Measurements from ENCODE around the gene TGM1. TPM values are rescaled to one million over a fixed set of nuclear protein-coding genes. Genes with fewer than 3 reads are reported as not detected.
A peak's percentile ranks its signal among the peaks of the same experiment; 100 is the strongest.

Gene TGM1
- total and polyA plus RNA-seq, 4 experiments from 2014 or later, result 0.11 to 16.1 (median 5.5) TPM

DNA sequence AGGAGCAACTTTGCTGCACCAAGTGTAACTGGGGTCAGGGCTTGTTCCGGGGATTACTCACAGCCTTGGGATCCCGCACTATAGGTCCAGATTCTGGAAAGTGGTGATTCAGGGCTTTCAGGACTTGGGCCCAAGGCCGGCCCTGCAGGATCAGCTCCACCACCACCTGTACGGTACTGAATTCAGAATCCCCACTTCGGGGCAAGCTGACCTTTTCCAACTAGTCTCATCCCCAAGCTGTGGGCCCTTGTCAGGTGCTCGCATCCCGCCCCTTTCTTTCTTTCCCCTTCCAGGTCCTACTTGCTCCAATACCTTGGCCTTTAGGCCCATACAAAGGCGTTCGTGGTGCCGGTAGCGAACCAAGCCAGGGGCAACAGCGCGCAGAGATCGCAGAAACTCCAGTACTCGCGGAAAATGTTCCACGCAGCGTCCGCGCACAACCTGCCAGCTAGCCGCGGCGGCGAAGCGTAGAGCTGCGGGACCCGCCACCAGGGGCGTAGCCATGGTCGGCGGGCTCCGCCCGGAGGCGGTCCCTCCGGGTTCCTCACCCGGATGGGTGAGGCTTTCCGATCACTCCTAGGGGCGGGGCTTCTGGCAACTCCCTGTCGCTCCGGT, 21.0 kb downstream of the TGM1 start:
- H3K4me3 Mint-ChIP-seq, result peak overlapping the region; percentile 87 to 99 (median 94)
- peaks cover 55% of the 10 kb centered on the region for H3K4me1 ChIP-seq (ENCODE audit: insufficient read depth, low read length)
- no peaks in the 10 kb centered on the region for H3K27me3 Mint-ChIP-seq
- ChIA-PET CTCF (ENCODE audit: partially characterized antibody) (interaction anchor here (0.8 to 25.6 kb wide), 47 partner anchors 9 to 432 kb away, joined by 3 to 556 read pairs (median 8); partner anchors contain the start of genes CBLN3, CHMP4A, CIDEB and DCAF11), POLR2A (ENCODE audit: partially characterized antibody) (interaction anchor here (0.7 to 10.0 kb wide), 48 partner anchors 9 to 921 kb away, joined by 3 to 171 read pairs (median 8); partner anchors contain the start of genes CARMIL3, CBLN3, CHMP4A and CIDEB)
- H3K36me3 Mint-ChIP-seq, result peaks cover 30 to 53% of the 10 kb centered on the region in 2 donors
- peak overlapping the region; percentile 96 for H3K27ac ChIP-seq (ENCODE audit: low read depth, low read length)
- no peaks in the 10 kb centered on the region for H3K27me3 ChIP-seq (ENCODE audit: insufficient read depth, low read length)
- H3K27ac Mint-ChIP-seq, result peak overlapping the region; percentile 99 to 100 (median 99)
- no peaks in the 10 kb centered on the region for H3K9me3 ChIP-seq (ENCODE audit: control insufficient read depth in 1 of 2, low read length in 2 of 2)
- peaks cover 35 to 77% (median 57%) of the 10 kb centered on the region in 4 donors for H3K4me1 Mint-ChIP-seq
- intact Hi-C loops (cut with micrococcal nuclease), result loop anchor here (1.0 to 2.0 kb wide), 10 partner anchors 10 to 227 kb away; partner anchors contain the start of genes DCAF11, GMPR2, IPO4 and LTB4R
- peak; percentile 96 to 98 (median 97) for DNase-seq
- H3K9me3 Mint-ChIP-seq, result no peaks in the 10 kb centered on the region
- peak overlapping the region; percentile 79 to 81 for H3K4me3 ChIP-seq (ENCODE audit: low read length in 2 of 2)
- peaks cover 42% of the 10 kb centered on the region for H3K36me3 ChIP-seq (ENCODE audit: insufficient read depth, low read length)

DNA sequence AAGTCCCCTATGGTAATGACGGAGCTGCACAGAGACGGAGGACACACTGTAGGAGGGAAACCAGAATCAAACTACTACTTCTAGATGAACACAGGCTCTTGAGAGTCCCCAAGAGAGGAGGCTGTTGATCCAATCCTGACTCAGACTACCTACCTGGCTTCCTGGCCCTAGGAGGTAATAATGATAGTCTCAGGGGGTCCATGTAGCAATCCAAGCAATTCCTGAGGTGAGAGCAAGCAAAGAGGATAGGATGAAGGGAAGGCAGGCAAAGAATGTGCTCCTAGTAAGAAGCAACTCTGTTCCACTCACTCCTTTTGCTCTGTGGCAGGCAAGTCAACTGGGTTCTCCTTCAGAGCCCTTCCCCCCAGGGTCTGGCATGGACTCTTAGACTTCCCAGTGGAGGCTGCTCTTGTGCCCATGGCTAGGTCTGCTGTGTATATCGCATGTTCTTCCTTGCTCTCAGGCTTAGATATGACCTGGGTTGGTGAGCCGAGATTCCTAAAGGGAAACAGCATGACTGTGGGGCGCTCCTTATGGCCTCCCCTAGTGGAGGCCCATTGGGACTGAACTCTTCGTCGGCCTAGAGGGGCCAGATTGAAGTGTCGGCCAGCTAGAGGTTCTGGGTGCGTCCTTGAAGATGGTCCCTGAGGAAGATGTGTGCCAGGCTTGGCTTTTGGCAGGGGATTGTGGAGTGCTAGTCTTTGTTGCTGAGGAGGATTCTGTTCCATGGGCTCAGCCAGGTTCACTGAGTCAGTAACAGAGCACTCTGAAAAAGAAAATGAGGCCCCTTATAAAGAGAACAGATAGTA, 22.7 kb downstream of the TGM1 start:
- Histone ChIP-seq H3K4me3 (ENCODE audit: low read length in 2 of 2) (no peak overlapping the region), H3K36me3 (ENCODE audit: insufficient read depth, low read length) (peaks cover 58% of the 10 kb centered on the region), H3K9me3 (ENCODE audit: control insufficient read depth in 1 of 2, low read length in 2 of 2) (no peaks in the 10 kb centered on the region), H3K27me3 (ENCODE audit: insufficient read depth, low read length) (no peaks in the 10 kb centered on the region), H3K27ac (ENCODE audit: low read depth, low read length) (peak overlapping the region; percentile 96), H3K4me1 (ENCODE audit: insufficient read depth, low read length) (peaks cover 48% of the 10 kb centered on the region)
- H3K4me3 Mint-ChIP-seq, result peak overlapping the region in 7 of 8 donors; percentile 72 to 98 (median 87)
- DNase-seq, result no peak
- peaks cover 40 to 89% (median 64%) of the 10 kb centered on the region in 4 donors for H3K4me1 Mint-ChIP-seq
- peaks cover 43 to 68% of the 10 kb centered on the region in 2 donors for H3K36me3 Mint-ChIP-seq
- ChIA-PET POLR2A (ENCODE audit: partially characterized antibody) (interaction anchor here (0.9 to 10.0 kb wide), 10 partner anchors 7 to 196 kb away, joined by 5 to 171 read pairs (median 89); partner anchors contain the start of genes CBLN3, CHMP4A, CIDEB and DHRS1), CTCF (ENCODE audit: partially characterized antibody) (interaction anchor here (3.7 to 25.6 kb wide), 4 partner anchors 12 to 92 kb away, joined by 16 to 556 read pairs (median 66); partner anchors contain the start of genes CIDEB, DHRS1, LTB4R and LTB4R2)
- intact Hi-C loops (cut with micrococcal nuclease), result no loop called here
- peak overlapping the region; percentile 73 to 95 (median 84) for H3K27ac Mint-ChIP-seq
- H3K9me3 Mint-ChIP-seq, result no peaks in the 10 kb centered on the region
- no peaks in the 10 kb centered on the region for H3K27me3 Mint-ChIP-seq

DNA sequence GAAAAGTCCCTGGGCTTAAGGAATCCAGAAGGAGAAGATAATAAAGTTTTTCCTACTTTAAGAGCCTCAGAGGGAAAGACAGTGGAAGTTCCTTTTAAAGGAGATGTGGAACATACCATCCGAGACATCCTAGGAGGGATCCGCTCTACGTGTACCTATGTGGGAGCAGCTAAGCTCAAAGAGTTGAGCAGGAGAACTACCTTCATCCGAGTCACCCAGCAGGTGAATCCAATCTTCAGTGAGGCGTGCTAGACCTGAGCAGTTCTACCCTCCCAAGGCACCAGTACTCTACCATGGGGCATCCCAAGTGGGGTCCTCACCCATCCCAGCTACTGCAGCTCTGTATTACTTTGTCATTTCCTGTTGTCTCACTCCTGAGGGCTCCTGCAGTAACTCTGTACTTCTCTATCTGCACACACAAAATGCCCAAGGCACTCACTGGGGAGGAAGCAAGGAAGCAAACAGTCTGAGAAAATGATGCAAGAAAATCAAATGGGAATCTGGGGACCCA, 24.4 kb downstream of the TGM1 start:
- peaks cover 68% of the 10 kb centered on the region for H3K36me3 ChIP-seq (ENCODE audit: insufficient read depth, low read length)
- no peak overlapping the region for H3K4me3 ChIP-seq (ENCODE audit: low read length in 2 of 2)
- peaks cover 59% of the 10 kb centered on the region for H3K4me1 ChIP-seq (ENCODE audit: insufficient read depth, low read length)
- H3K27ac ChIP-seq (ENCODE audit: low read depth, low read length), result no peak overlapping the region
- Mint-ChIP-seq H3K4me3 (peak overlapping the region in 4 of 8 donors; percentile 1 to 58 (median 42)), H3K4me1 (peaks cover 48 to 95% (median 74%) of the 10 kb centered on the region in 4 donors), H3K27ac (peak overlapping the region in 6 of 7 donors; percentile 1 to 95 (median 79)), H3K36me3 (peaks cover 48 to 82% of the 10 kb centered on the region in 2 donors), H3K27me3 (no peaks in the 10 kb centered on the region), H3K9me3 (no peaks in the 10 kb centered on the region)
- no peaks in the 10 kb centered on the region for H3K9me3 ChIP-seq (ENCODE audit: control insufficient read depth in 1 of 2, low read length in 2 of 2)
- POLR2A ChIA-PET (ENCODE audit: partially characterized antibody), result interaction anchor here (0.6 to 10.0 kb wide), 15 partner anchors 10 to 192 kb away, joined by 3 to 121 read pairs (median 5); partner anchors contain the start of genes CBLN3, CHMP4A, CIDEB and DCAF11
- no peak for DNase-seq
- CTCF ChIA-PET (ENCODE audit: partially characterized antibody), result interaction anchor here (0.9 to 25.6 kb wide), 3 partner anchors 23 to 67 kb away, joined by 3 to 556 read pairs (median 5); partner anchors contain the start of genes CIDEB, DHRS1, LTB4R and LTB4R2
- intact Hi-C loops (cut with micrococcal nuclease), result no loop called here
- H3K27me3 ChIP-seq (ENCODE audit: insufficient read depth, low read length), result no peaks in the 10 kb centered on the region

DNA sequence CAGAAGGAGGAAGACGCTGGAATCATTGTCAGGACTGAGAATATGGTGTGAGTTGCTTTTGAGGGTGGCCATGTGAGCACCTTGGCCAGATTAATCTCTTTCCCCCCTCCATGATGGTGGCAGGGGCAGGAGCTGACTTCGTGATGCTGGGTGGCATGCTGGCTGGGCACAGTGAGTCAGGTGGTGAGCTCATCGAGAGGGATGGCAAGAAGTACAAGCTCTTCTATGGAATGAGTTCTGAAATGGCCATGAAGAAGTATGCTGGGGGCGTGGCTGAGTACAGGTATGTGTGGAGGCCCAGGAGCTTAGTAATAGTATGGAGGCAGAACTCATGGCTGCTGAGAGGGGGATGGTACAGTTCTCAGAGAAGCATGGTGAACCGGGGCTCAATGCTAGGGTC, 24.9 kb downstream of the TGM1 start:
- peaks cover 51 to 95% (median 75%) of the 10 kb centered on the region in 4 donors for H3K4me1 Mint-ChIP-seq
- Histone ChIP-seq H3K4me3 (ENCODE audit: low read length in 2 of 2) (no peak overlapping the region), H3K27ac (ENCODE audit: low read depth, low read length) (no peak overlapping the region), H3K27me3 (ENCODE audit: insufficient read depth, low read length) (no peaks in the 10 kb centered on the region), H3K9me3 (ENCODE audit: control insufficient read depth in 1 of 2, low read length in 2 of 2) (no peaks in the 10 kb centered on the region), H3K36me3 (ENCODE audit: insufficient read depth, low read length) (peaks cover 68% of the 10 kb centered on the region), H3K4me1 (ENCODE audit: insufficient read depth, low read length) (peaks cover 59% of the 10 kb centered on the region)
- peak overlapping the region in 4 of 8 donors; percentile 1 to 36 (median 16) for H3K4me3 Mint-ChIP-seq
- CTCF ChIA-PET (ENCODE audit: partially characterized antibody), result interaction anchor here (0.9 to 25.6 kb wide), 3 partner anchors 22 to 67 kb away, joined by 3 to 556 read pairs (median 5); partner anchors contain the start of genes CIDEB, DHRS1, LTB4R and LTB4R2
- peak overlapping the region; percentile 1 to 95 (median 49) for H3K27ac Mint-ChIP-seq
- peaks cover 48 to 82% of the 10 kb centered on the region in 2 donors for H3K36me3 Mint-ChIP-seq
- intact Hi-C loops (cut with micrococcal nuclease), result no loop called here
- POLR2A ChIA-PET (ENCODE audit: partially characterized antibody), result interaction anchor here (0.7 to 7.6 kb wide), 12 partner anchors 13 to 204 kb away, joined by 3 to 88 read pairs (median 4); partner anchors contain the start of genes CHMP4A, DCAF11, DHRS1 and IPO4
- H3K9me3 Mint-ChIP-seq, result no peaks in the 10 kb centered on the region
- DNase-seq, result no peak
- no peaks in the 10 kb centered on the region for H3K27me3 Mint-ChIP-seq

DNA sequence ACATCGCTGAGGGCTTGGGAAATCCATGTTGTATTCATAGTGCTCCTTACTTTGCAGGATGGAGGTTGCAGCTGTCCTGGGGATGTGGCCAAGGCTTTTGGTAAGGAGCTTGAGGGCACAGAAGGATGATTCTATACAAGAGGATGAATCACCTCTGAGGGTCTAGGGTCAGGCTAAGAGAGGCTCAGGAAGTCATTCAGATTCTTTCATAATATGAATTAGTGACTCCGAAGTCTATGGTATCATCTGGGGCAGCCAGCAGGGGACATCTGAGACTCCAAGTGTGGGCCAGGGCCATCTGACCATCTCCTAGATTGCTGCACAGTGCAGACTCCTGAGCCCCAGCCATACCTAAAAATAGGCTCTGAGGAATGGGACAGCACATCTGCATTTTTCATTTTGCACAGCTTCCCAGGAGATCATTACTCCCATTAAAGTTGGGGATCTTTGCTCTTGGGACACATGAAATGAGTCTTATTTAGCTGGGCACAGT, 25.5 kb downstream of the TGM1 start:
- no peaks in the 10 kb centered on the region for H3K9me3 ChIP-seq (ENCODE audit: control insufficient read depth in 1 of 2, low read length in 2 of 2)
- Mint-ChIP-seq H3K9me3 (no peaks in the 10 kb centered on the region), H3K27ac (peak overlapping the region in 6 of 7 donors; percentile 0 to 95 (median 50)), H3K36me3 (peaks cover 48 to 85% of the 10 kb centered on the region in 2 donors), H3K4me3 (peak overlapping the region in 1 of 8 donors; percentile 36), H3K27me3 (no peaks in the 10 kb centered on the region), H3K4me1 (peaks cover 54 to 95% (median 75%) of the 10 kb centered on the region in 4 donors)
- peaks cover 63% of the 10 kb centered on the region for H3K4me1 ChIP-seq (ENCODE audit: insufficient read depth, low read length)
- peaks cover 68% of the 10 kb centered on the region for H3K36me3 ChIP-seq (ENCODE audit: insufficient read depth, low read length)
- no peak overlapping the region for H3K27ac ChIP-seq (ENCODE audit: low read depth, low read length)
- H3K4me3 ChIP-seq (ENCODE audit: low read length in 2 of 2), result no peak overlapping the region
- ChIA-PET POLR2A (ENCODE audit: partially characterized antibody) (interaction anchor here (0.7 to 7.6 kb wide), 11 partner anchors 9 to 204 kb away, joined by 3 to 88 read pairs (median 4); partner anchors contain the start of genes CHMP4A, DCAF11, IPO4 and MDP1), CTCF (ENCODE audit: partially characterized antibody) (interaction anchor here (0.9 to 25.6 kb wide), 4 partner anchors 18 to 68 kb away, joined by 3 to 556 read pairs (median 4); partner anchors contain the start of genes CIDEB, DHRS1, LTB4R and LTB4R2)
- DNase-seq, result no peak
- H3K27me3 ChIP-seq (ENCODE audit: insufficient read depth, low read length), result no peaks in the 10 kb centered on the region
- intact Hi-C loops (cut with micrococcal nuclease), result no loop called here

DNA sequence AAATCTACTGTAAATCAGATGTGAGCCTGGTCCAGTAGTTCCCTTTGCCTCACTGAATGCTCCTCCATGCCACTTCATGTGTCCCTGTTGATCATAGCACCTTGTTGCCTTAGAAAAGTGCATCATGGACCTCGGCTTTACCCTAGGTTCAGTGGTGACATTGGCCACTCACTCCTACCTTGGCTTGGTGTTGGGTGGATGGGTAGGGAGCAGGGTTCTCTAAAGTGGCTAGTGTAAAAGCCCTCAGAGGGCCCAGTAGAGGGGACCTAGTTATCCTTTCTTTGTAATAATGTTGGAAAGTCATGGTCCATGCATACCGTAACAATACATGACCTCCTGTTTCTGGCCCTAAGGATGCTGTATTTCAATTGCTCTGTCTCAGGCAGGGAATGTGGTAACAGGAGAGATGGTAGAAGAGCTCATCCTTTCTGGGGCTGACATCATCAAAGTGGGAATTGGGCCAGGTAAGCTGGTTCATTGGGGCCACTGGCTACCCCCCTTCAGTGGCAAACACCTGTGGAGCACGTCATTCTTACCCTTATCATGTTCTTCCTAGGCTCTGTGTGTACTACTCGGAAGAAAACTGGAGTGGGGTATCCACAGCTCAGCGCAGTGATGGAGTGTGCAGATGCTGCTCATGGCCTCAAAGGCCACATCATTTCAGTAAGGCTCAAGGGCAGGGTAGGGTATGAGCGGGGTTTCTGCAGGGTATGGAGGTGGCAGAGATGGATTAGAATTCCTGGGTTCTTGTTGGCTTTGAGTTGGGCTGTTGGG, 26.1 kb downstream of the TGM1 start:
- Histone ChIP-seq H3K27me3 (ENCODE audit: insufficient read depth, low read length) (no peaks in the 10 kb centered on the region), H3K4me1 (ENCODE audit: insufficient read depth, low read length) (peaks cover 62% of the 10 kb centered on the region), H3K36me3 (ENCODE audit: insufficient read depth, low read length) (peaks cover 68% of the 10 kb centered on the region), H3K27ac (ENCODE audit: low read depth, low read length) (no peak overlapping the region), H3K4me3 (ENCODE audit: low read length in 2 of 2) (no peak overlapping the region), H3K9me3 (ENCODE audit: control insufficient read depth in 1 of 2, low read length in 2 of 2) (no peaks in the 10 kb centered on the region)
- Mint-ChIP-seq H3K9me3 (no peaks in the 10 kb centered on the region), H3K27me3 (no peaks in the 10 kb centered on the region), H3K27ac (peak overlapping the region; percentile 0 to 95 (median 57)), H3K4me3 (no peak overlapping the region), H3K36me3 (peaks cover 48 to 83% of the 10 kb centered on the region in 2 donors), H3K4me1 (peaks cover 56 to 95% (median 74%) of the 10 kb centered on the region in 4 donors)
- intact Hi-C loops (cut with micrococcal nuclease), result no loop called here
- DNase-seq, result no peak
- POLR2A ChIA-PET (ENCODE audit: partially characterized antibody), result interaction anchor here (1.3 to 7.6 kb wide), 6 partner anchors 10 to 90 kb away, joined by 3 to 88 read pairs (median 8); partner anchors contain the start of genes CHMP4A, IPO4, MDP1 and PSME2
- CTCF ChIA-PET (ENCODE audit: partially characterized antibody), result interaction anchor here (1.4 to 25.6 kb wide), 2 partner anchors 17 to 69 kb away, joined by 3 to 556 read pairs; partner anchors contain the start of genes CIDEB, DHRS1, LTB4R and LTB4R2

All from CD4-positive, alpha-beta memory T cell (primary cell).